Activated naive CD8-positive, alpha-beta T cell (primary cell): Measurements from ENCODE around the gene C14orf132.
"Not testable (repeated sequence)": the region's sequence is repeated elsewhere in the genome, so short reads cannot be mapped to it uniquely, and the experiment has no call there.

ENCODE experiments used
- H3K27ac Mint-ChIP-seq: one replicate; pipeline ENCODE4 v1.8.0; 2021; ENCODE audit warnings: mixed read lengths
- H3K27me3 Mint-ChIP-seq: one replicate; pipeline ENCODE4 v1.8.0; 2021; ENCODE audit warnings: mixed read lengths
- H3K36me3 Mint-ChIP-seq: one replicate; pipeline ENCODE4 v1.8.0; 2021; ENCODE audit warnings: mixed read lengths
- H3K4me1 Mint-ChIP-seq: one replicate; pipeline ENCODE4 v1.8.0; 2021; ENCODE audit warnings: low read depth, mixed read lengths
- H3K4me3 Mint-ChIP-seq: one replicate; pipeline ENCODE4 v1.8.0; 2021; ENCODE audit warnings: mild to moderate bottlenecking, mixed read lengths
- H3K9me3 Mint-ChIP-seq: one replicate; pipeline ENCODE4 v1.8.0; 2021; ENCODE audit warnings: low read depth, mixed read lengths

C14orf132 gene

DNA sequence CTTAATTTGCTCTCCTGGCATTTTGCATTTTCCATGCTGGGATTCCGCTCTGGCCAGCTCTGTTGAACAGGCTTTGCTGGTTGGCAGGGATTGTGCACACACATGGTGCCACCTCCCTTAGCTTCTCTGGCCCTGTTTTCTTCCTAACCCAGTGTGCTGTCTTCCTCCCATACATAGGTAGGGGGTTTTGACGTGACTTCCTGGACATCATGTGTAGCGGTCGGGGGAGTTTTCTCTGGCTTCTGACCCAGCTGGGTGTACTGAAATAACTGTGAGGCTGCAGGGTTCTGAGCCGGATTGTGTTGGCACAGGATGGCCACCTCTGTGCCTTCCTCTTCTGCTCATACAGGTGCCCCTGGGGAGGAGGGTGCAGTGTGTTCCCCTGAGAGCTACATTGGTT lies 25.7 kb downstream of the C14orf132 start:
- H3K4me1 Mint-ChIP-seq, result no peaks in the 10 kb centered on the region
- H3K9me3 Mint-ChIP-seq, result no peaks in the 10 kb centered on the region
- H3K36me3 Mint-ChIP-seq, result no peaks in the 10 kb centered on the region
- no peak overlapping the region for H3K4me3 Mint-ChIP-seq
- H3K27me3 Mint-ChIP-seq, result peaks cover 18% of the 10 kb centered on the region
- H3K27ac Mint-ChIP-seq, result no peak overlapping the region

DNA sequence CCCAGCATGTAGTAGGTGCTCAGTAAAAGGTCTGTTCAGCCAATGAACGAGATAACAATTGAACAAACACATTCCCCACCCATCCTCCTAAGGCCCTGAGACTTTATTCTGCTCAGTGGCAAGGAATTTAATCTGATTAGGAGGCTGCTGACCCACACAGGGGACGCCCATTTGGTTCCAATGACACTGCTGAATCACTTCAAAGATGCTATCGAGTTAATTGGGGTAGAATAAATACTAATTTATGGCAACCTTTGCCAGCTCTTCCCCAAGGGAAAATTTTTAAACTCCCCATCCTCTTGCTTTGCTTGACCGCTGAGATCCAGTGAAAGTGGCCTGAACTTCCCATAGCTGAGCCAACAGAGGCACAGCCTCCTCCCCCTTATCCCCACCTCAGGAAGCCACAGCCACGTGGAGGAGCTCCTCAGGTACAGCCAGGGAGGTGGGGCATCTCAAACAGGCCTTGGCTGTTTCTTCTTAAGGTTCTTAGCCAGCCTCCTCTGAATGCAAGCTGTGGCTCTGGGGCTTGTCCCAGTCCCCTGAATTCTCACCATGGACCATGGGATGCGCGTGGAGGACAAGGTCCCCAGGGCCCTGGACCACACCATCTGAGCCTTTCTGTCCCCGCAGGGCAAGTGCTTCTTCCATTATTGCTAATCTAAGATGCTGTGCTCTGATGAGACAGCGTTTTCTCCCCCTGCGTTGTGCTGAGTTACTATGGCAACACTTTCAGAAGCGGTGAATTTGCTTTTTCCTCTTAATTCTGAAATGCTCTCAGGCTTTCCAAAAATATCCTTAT lies 26.7 kb downstream of the C14orf132 start:
- no peaks in the 10 kb centered on the region for H3K36me3 Mint-ChIP-seq
- H3K4me1 Mint-ChIP-seq, result no peaks in the 10 kb centered on the region
- no peak overlapping the region for H3K4me3 Mint-ChIP-seq
- no peaks in the 10 kb centered on the region for H3K9me3 Mint-ChIP-seq
- H3K27ac Mint-ChIP-seq, result no peak overlapping the region
- H3K27me3 Mint-ChIP-seq, result peaks cover 13% of the 10 kb centered on the region

DNA sequence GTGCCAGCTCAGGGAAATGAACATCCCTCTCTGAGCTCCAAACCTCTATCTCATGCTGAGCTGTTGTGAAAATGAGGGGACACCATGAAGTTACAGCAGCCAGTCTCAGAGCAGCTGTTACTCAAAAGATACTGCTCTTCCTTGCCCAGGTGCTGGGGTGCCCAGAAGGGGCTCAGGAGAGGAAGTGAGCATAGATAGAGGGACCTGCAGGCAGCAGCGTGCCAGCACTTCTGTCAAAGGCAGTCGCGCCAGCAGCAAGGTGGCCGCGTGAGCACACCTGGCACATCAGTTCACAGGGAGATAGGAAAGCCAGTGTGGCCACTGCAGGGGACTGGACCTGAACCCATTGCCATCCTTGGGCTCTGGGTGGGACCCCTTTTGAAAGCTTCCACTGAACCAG lies 27.8 kb downstream of the C14orf132 start:
- Mint-ChIP-seq H3K27ac (no peak overlapping the region), H3K4me3 (no peak overlapping the region), H3K36me3 (no peaks in the 10 kb centered on the region), H3K27me3 (peaks cover 12% of the 10 kb centered on the region), H3K4me1 (no peaks in the 10 kb centered on the region), H3K9me3 (no peaks in the 10 kb centered on the region)

- H3K4me1 Mint-ChIP-seq, result no peaks in the 10 kb centered on the region
- H3K27me3 Mint-ChIP-seq, result peaks cover 7% of the 10 kb centered on the region
- no peaks in the 10 kb centered on the region for H3K9me3 Mint-ChIP-seq
- no peak overlapping the region for H3K27ac Mint-ChIP-seq
- H3K36me3 Mint-ChIP-seq, result no peaks in the 10 kb centered on the region
- no peak overlapping the region for H3K4me3 Mint-ChIP-seq
Observed at GRCh38 chr14:96067985-96068930, 29.1 kb downstream of the C14orf132 start.

- Mint-ChIP-seq H3K27ac (no peak overlapping the region), H3K27me3 (peaks cover 5% of the 10 kb centered on the region), H3K36me3 (no peaks in the 10 kb centered on the region), H3K4me3 (no peak overlapping the region), H3K9me3 (no peaks in the 10 kb centered on the region), H3K4me1 (no peaks in the 10 kb centered on the region)
Observed at GRCh38 chr14:96069421-96069820, 30.3 kb downstream of the C14orf132 start.

DNA sequence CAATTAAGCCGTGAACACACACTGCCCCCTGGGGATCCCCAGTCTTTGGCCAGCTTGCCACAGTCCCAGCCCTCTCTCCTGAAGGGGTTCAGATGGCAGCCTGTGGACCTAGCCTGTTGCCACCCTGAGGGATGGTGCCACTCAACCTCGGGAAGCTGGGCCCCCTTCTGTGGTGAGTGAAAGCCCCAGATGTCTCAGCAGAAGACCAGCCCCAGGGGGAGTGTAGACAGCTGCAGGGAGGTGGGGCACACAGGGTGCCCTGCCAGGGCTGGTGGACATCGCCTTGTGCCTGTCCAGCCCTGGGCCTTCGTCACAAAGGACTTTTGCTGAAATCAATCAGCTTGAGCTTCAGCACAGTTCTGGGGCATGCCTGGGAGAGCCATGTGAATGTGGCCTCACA lies 32.4 kb downstream of the C14orf132 start:
- Mint-ChIP-seq H3K4me1 (no peaks in the 10 kb centered on the region), H3K4me3 (no peak overlapping the region), H3K27ac (no peak overlapping the region), H3K27me3 (peaks cover 3% of the 10 kb centered on the region), H3K36me3 (no peaks in the 10 kb centered on the region), H3K9me3 (no peaks in the 10 kb centered on the region)

DNA sequence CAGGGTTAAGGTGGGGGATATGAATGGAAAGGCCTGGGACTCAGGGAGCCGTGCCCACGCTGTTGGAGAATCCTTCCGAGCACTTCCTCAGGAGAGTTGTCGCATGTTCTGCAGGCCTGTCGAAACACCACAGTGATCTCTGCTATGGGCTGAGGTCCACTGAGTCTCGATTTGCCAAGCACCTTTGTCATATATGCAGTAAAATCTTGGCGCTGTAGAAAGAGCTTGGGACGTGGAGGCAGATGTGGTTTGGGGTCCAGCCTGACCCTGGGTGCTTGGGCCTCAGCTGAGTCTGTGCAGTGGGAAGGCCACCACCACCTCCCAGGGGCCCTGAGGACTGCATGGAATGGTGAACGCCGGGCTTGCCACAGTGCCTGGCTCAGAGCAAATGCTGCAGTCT lies 32.9 kb downstream of the C14orf132 start:
- Mint-ChIP-seq H3K27me3 (peaks cover 5% of the 10 kb centered on the region), H3K9me3 (no peaks in the 10 kb centered on the region), H3K36me3 (no peaks in the 10 kb centered on the region), H3K4me1 (no peaks in the 10 kb centered on the region), H3K4me3 (no peak overlapping the region), H3K27ac (no peak overlapping the region)

DNA sequence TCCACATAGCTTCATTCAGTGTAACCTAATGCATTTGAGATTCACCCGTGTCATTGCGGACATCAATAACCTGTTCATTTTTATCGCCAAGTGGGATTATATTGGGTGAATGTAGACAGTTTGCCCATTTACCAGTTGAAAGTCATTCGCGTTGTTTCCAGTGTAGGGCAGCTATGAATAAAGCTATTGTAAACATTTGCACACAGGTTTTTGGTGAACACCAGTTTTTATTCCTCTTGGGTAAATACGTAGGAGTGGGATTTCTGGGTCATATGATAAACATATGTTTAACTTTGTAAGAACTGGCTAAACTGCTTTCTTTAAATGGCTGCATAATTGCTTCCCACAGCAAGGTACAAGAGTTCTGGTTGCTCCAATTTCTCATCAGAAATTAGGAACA lies 33.6 kb downstream of the C14orf132 start:
- H3K9me3 Mint-ChIP-seq, result no peaks in the 10 kb centered on the region
- H3K36me3 Mint-ChIP-seq, result no peaks in the 10 kb centered on the region
- H3K27me3 Mint-ChIP-seq, result peaks cover 7% of the 10 kb centered on the region
- no peaks in the 10 kb centered on the region for H3K4me1 Mint-ChIP-seq
- H3K27ac Mint-ChIP-seq, result no peak overlapping the region
- H3K4me3 Mint-ChIP-seq, result no peak overlapping the region

- H3K27me3 Mint-ChIP-seq, H3K27ac Mint-ChIP-seq: not testable (repeated sequence)
Observed at GRCh38 chr14:96073260-96074039, 34.3 kb downstream of the C14orf132 start.

DNA sequence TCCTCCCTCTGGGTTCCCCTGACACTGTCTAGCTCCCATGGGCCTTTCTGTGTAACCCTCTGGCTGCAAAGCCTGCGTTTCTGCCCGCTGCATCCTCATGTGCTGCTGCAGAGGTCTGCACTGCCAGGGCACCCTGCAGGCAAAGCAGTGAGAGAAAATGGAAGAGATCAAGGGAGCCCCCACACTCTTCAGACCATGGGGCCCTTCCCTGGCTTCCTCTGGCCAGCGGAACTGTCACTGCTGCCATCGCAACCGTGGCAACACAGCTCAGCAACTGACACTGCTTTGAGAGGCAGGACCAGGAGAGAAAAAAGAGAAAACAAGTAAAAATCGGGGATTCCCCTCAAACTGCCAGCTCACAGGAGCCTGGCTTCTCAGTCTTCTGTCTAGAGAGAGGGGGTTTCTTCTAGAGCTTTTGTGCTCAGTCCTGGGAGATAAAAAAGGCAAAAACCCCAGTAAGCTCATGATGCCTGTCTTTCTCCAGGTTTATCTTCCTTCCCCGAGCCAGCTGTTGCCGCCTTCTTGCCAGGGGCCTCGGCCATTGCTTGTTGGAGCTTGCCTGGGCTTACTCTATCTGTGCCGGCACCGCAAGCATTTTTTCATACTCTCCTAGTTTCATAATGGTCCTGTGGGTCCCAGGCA lies 38.9 kb downstream of the C14orf132 start:
- Mint-ChIP-seq H3K27ac (no peak overlapping the region), H3K9me3 (no peaks in the 10 kb centered on the region), H3K4me1 (no peaks in the 10 kb centered on the region), H3K36me3 (no peaks in the 10 kb centered on the region), H3K4me3 (no peak overlapping the region), H3K27me3 (peaks cover 10% of the 10 kb centered on the region)

More at GRCh38 chr14:96073260-96074039, 34.3 kb downstream of the C14orf132 start:
- H3K4me1 Mint-ChIP-seq, H3K4me3 Mint-ChIP-seq, H3K36me3 Mint-ChIP-seq, H3K9me3 Mint-ChIP-seq: not testable (repeated sequence)

GRCh38 chr14:96078625-96079016 lies 39.5 kb downstream of the C14orf132 start:
- Mint-ChIP-seq H3K4me1 (no peaks in the 10 kb centered on the region), H3K27me3 (peaks cover 10% of the 10 kb centered on the region), H3K27ac (no peak overlapping the region), H3K4me3 (no peak overlapping the region), H3K36me3 (no peaks in the 10 kb centered on the region), H3K9me3 (no peaks in the 10 kb centered on the region)

GRCh38 chr14:96079066-96079465 lies 39.9 kb downstream of the C14orf132 start:
- Mint-ChIP-seq H3K4me3 (no peak overlapping the region), H3K4me1 (no peaks in the 10 kb centered on the region), H3K9me3 (no peaks in the 10 kb centered on the region), H3K27ac (no peak overlapping the region), H3K36me3 (no peaks in the 10 kb centered on the region), H3K27me3 (peaks cover 9% of the 10 kb centered on the region)

DNA sequence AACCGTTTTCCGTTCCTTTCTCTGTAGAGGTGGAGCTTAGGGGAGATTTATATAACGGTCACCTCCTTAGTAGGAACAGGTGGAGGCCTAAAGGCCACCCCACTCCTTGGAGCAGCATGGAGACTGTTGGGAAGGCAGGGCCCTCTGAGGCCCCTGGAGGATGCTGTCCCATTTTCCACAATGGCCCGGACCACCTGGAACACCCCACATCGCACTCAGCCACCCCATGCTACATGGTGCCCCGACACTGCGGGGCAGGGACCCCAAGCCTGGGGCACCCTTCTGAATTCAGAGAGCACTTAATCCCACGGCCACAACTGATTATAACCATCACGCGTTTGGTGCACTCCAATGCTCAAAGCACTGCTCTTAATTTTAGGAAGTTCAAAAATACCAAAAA lies 41.4 kb downstream of the C14orf132 start:
- H3K9me3 Mint-ChIP-seq, result no peaks in the 10 kb centered on the region
- H3K4me1 Mint-ChIP-seq, result no peaks in the 10 kb centered on the region
- no peak overlapping the region for H3K27ac Mint-ChIP-seq
- peaks cover 9% of the 10 kb centered on the region for H3K27me3 Mint-ChIP-seq
- H3K4me3 Mint-ChIP-seq, result no peak overlapping the region
- H3K36me3 Mint-ChIP-seq, result no peaks in the 10 kb centered on the region

GRCh38 chr14:96081224-96081623 lies 42.1 kb downstream of the C14orf132 start:
- Mint-ChIP-seq H3K36me3 (no peaks in the 10 kb centered on the region), H3K9me3 (no peaks in the 10 kb centered on the region), H3K4me1 (no peaks in the 10 kb centered on the region), H3K4me3 (no peak overlapping the region), H3K27me3 (peaks cover 9% of the 10 kb centered on the region), H3K27ac (no peak overlapping the region)
